Fibroblast of lung (primary cell): ENCODE results near the gene MAP3K7. TPM values are rescaled to one million over a fixed set of nuclear protein-coding genes. Genes with fewer than 3 reads are reported as not detected.

Source experiments
- DNase-seq, 2 donors: peaks; one replicate each; pipeline versions ENCODE4 v3.0.0 to v3.0.0-alpha.2; 2010; ENCODE audit warnings: low read depth in 2 of 2
- H2AFZ ChIP-seq: 2 replicates; pipeline ENCODE4 v1.5.1; 2012; ENCODE audit warnings: low read length, control low read depth, inconsistent platforms
- H3K27ac ChIP-seq: 2 replicates; pipeline ENCODE4 v1.5.1; 2011; ENCODE audit warnings: low read length, control low read depth; ENCODE audit not compliant: insufficient read depth
- H3K27me3 ChIP-seq: 2 replicates; pipeline ENCODE4 v1.5.1; 2011; ENCODE audit warnings: mild to moderate bottlenecking, low read length; ENCODE audit not compliant: control insufficient read depth, insufficient read depth
- H3K36me3 ChIP-seq: 2 replicates; pipeline ENCODE4 v1.5.1; 2011; ENCODE audit warnings: low read length; ENCODE audit not compliant: control insufficient read depth, insufficient read depth
- H3K4me1 ChIP-seq: 2 replicates; pipeline ENCODE4 v1.5.1; 2011; ENCODE audit warnings: low read length; ENCODE audit not compliant: control insufficient read depth, insufficient read depth; ENCODE audit errors: extremely low read depth
- H3K4me2 ChIP-seq: 2 replicates; pipeline ENCODE4 v1.5.1; 2011; ENCODE audit warnings: low read length, control low read depth; ENCODE audit not compliant: insufficient read depth; ENCODE audit errors: extremely low read depth
- H3K4me3 ChIP-seq, 4 experiments: fragments of 200-600 bp in 1 of 4; sonication (generic) in 1 of 4; replicated peaks in 1 of 4; 2 replicates each; pipeline ENCODE4 v1.5.1; 2011 to 2016; ENCODE audit warnings: low read length in 4 of 4, low read depth in 3 of 4, mild to moderate bottlenecking in 3 of 4, control low read depth in 2 of 4, inconsistent platforms in 1 of 4, mixed read lengths in 1 of 4; ENCODE audit not compliant: insufficient read depth in 1 of 4; ENCODE audit errors: control extremely low read depth in 1 of 4
- H3K79me2 ChIP-seq: 2 replicates; pipeline ENCODE4 v1.5.1; 2012; ENCODE audit warnings: mild to moderate bottlenecking, low read length, inconsistent platforms; ENCODE audit not compliant: control insufficient read depth, insufficient read depth
- H3K9ac ChIP-seq: 2 replicates; pipeline ENCODE4 v1.5.1; 2011; ENCODE audit warnings: mild to moderate bottlenecking, low read length, control low read depth; ENCODE audit not compliant: insufficient read depth
- H3K9me3 ChIP-seq: 2 replicates; pipeline ENCODE4 v1.5.1; 2012; ENCODE audit warnings: low read depth, low read length; ENCODE audit not compliant: control insufficient read depth, insufficient read depth
- H4K20me1 ChIP-seq: 2 replicates; pipeline ENCODE4 v1.5.1; 2011; ENCODE audit warnings: low read length; ENCODE audit not compliant: control insufficient read depth, insufficient read depth; ENCODE audit errors: extremely low read depth
- CTCF ChIP-seq, 2 donors: IDR thresholded peaks in 1 of 2; conservative IDR thresholded peaks in 1 of 2; 1 replicate in 1 of 2; 2 replicates in 1 of 2; pipeline ENCODE4 v1.5.1; 2011 to 2012; ENCODE audit warnings: low read length in 2 of 2, control low read depth in 1 of 2, inconsistent platforms in 1 of 2, low read depth in 1 of 2, mild to moderate bottlenecking in 1 of 2
- EZH2 ChIP-seq: IDR thresholded peaks from 2 replicates; pipeline ENCODE4 v1.5.1; 2012; ENCODE audit warnings: low read length, control low read depth, mild to moderate bottlenecking; ENCODE audit errors: missing control alignments
- polyA plus RNA-seq, 2 donors: library from polyadenylated mRNA; depleted of rRNA in 1 of 2; stranded (reverse) in 1 of 2; unstranded in 1 of 2; fragments of >200 nt; gene quantifications; 2 replicates each; pipeline ENCODE4 v1.2.1, GENCODE V29; 2011 to 2012; ENCODE audit warnings: missing spikeins in 1 of 2
- total RNA-seq: library from RNA; depleted of rRNA; stranded (reverse); fragments of >200 nt; gene quantifications from 2 replicates; pipeline ENCODE4 v1.2.1, GENCODE V29; 2014

The MAP3K7 gene
- total and polyA plus RNA-seq, 2 donors (not counting 1 experiment from before 2014, with no cell fraction given): 35.5 to 48.6 TPM

DNA sequence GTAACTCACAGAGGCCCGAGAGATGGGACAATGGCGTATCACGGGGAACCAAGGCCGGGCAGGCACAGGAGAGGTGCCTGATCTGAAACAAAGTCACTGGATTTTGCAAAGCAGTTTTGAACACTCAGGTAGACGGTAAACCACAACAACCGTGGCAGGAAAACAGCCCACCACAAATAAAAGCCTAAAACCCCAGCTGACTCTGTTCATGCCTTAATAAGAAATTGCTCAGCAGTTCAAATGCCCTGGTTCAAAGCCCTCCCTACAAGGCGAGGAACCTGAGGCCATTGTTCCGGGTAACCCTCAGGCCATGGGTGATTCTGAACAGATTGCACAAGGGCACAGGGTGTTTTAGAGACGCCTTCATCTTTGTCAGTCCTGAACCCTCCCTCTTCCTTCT is 114.2 kb downstream of the MAP3K7 start:
- no peak for DNase-seq
- Histone ChIP-seq H3K4me1 (no peaks in the 10 kb centered on the region), H4K20me1 (no peaks in the 10 kb centered on the region), H3K27me3 (no peaks in the 10 kb centered on the region), H2AFZ (no peak overlapping the region), H3K27ac (no peak overlapping the region), H3K36me3 (no peaks in the 10 kb centered on the region), H3K9me3 (no peaks in the 10 kb centered on the region), H3K4me2 (no peak overlapping the region), H3K79me2 (no peaks in the 10 kb centered on the region), H3K4me3 (no peak overlapping the region), H3K9ac (no peak overlapping the region)
- TF ChIP-seq CTCF (conservative IDR thresholded peaks at IDR 0.05 in 1 of 2, IDR thresholded peaks at IDR 0.05 in 1 of 2; ENCODE audit: low read depth in 1 of 2, low read length in 2 of 2) (no peak), EZH2 (no peak)

GRCh38 chr6:90471263-90471662 is 115.6 kb downstream of the MAP3K7 start:
- TF ChIP-seq CTCF (conservative IDR thresholded peaks at IDR 0.05 in 1 of 2, IDR thresholded peaks at IDR 0.05 in 1 of 2; ENCODE audit: low read depth in 1 of 2, low read length in 2 of 2) (no peak), EZH2 (no peak)
- Histone ChIP-seq H3K4me2 (no peak overlapping the region), H3K4me1 (no peaks in the 10 kb centered on the region), H2AFZ (no peak overlapping the region), H3K4me3 (no peak overlapping the region), H3K27me3 (no peaks in the 10 kb centered on the region), H3K36me3 (no peaks in the 10 kb centered on the region), H3K9ac (no peak overlapping the region), H3K79me2 (no peaks in the 10 kb centered on the region), H3K27ac (no peak overlapping the region), H4K20me1 (no peaks in the 10 kb centered on the region), H3K9me3 (no peaks in the 10 kb centered on the region)
- DNase-seq: no peak

DNA sequence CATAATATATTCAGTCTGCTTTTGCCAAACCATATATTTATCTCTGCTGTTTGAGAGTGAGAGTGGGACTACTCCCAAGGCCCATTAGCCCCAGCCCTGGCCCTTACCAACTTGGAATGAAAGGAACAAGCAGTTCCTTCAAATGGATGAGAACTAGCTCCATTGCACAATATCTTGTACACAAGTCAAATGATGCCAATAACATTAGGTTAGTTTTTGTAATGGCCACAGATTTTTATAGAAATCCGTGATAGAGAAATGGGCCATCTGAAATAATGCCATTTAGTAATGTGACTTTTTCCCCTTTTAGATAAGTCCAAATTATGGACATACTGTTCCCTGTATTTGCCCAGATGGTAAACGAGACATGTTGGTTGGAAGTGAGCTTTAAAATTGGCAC is 117.0 kb downstream of the MAP3K7 start:
- no peak overlapping the region for H2AFZ ChIP-seq

More for the DNA sequence above, 117.0 kb downstream of the MAP3K7 start:
- Histone ChIP-seq H3K4me2 (no peak overlapping the region), H3K9ac (no peak overlapping the region), H3K27ac (no peak overlapping the region), H3K9me3 (no peaks in the 10 kb centered on the region), H3K36me3 (no peaks in the 10 kb centered on the region), H3K4me3 (no peak overlapping the region), H4K20me1 (no peaks in the 10 kb centered on the region), H3K79me2 (no peaks in the 10 kb centered on the region), H3K27me3 (no peaks in the 10 kb centered on the region), H3K4me1 (no peaks in the 10 kb centered on the region)
- peak; percentile 36 to 91 for DNase-seq
- TF ChIP-seq EZH2 (no peak), CTCF (conservative IDR thresholded peaks at IDR 0.05 in 1 of 2, IDR thresholded peaks at IDR 0.05 in 1 of 2; ENCODE audit: low read depth in 1 of 2, low read length in 2 of 2) (no peak)
